GM12801 (cell line): Measurements from ENCODE around the gene ZBTB45.

Experiments
- CTCF ChIP-seq: IDR thresholded peaks from one replicate; pipeline ENCODE4 v1.5.1; 2011; ENCODE audit warnings: control low read depth; ENCODE audit not compliant: insufficient read length; ENCODE audit errors: extremely low read depth

ZBTB45 gene

DNA sequence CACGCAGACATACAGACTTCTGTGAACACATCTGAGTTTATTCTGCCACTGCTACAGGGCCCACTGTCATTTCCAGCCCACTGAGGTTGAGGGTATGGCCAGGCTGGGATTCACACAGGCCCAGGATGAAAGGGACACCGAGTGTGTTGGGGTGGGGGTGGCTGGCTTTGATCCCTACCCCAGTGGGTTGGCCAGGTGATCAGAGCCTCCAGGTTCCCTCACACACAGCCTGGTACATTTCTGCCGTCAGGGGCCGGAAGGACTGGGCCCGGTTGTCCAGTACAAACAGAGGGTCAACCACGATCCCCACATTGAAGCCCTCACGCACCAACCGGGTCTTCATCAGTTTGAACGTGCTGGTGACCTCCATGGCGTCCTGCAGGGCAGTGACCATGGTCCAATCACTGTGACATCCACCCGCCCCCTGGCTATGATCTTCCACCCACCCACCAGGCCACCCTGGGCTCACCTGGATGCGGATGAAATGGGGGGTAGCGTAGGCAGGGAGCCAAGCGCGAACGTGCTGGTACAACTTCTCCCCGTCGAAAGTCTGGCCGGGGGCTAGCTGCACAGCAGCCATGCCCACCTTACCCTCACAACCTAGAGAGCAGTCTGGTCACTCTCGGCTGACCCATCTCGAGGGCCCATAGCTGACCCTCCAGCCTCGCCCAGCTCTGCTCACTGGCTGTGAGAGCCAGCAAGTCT lies 21.1 kb downstream of the ZBTB45 start:
- TF ChIP-seq CTCF: no peak

DNA sequence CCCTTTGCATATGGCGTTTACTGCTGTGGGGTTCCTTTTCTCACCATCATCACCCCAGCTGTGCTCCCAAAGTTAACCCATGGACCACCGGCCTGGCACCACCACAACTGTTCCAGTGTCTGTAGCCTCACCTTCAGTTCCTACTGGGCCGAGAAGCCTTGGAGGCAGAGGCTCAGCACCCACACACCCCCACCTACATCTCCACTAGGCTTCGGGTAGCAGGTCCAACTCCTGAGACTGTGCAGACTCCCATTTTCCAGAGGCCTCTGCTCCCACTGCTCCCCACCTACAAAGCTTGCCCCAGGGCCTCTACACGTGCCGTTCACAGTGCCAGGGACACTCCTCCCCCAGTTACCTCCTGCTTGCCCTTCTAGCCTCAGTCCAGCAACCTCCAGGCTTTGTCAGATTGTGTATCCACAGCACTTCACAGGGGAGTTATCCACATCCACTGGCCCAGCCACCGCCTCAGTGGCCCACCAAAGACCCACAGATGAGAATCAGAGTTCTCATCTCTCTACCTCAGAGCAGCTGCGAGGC lies 21.9 kb downstream of the ZBTB45 start:
- TF ChIP-seq CTCF: no peak

DNA sequence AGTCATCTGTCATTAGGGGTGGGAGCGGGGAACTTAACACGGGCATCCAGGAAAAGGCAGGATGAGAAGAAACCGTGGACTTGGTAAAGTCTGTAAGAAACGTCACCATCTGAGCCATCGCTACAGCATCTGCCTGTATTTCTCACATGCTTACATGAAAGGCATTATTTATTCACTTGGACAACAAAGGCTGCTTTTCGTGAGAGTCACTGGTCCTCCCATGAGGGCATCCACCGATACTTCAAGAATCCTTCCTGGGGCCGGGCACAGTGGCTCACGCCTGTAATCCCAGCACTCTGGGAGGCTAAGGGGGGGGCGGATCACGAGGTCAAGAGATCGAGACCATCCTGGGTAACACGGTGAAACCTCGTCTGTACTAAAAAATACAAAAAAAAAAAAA lies 27.3 kb downstream of the ZBTB45 start:
- TF ChIP-seq CTCF: no peak

GRCh38 chr19:58491393-58491792 lies 28.2 kb downstream of the ZBTB45 start:
- no peak for TF ChIP-seq CTCF

GRCh38 chr19:58483776-58484175 lies 35.8 kb downstream of the ZBTB45 start:
- TF ChIP-seq CTCF: no peak

- TF ChIP-seq CTCF: no peak
Measured at GRCh38 chr19:58482372-58482771, 37.2 kb downstream of the ZBTB45 start.

GRCh38 chr19:58480831-58481230 lies 38.8 kb downstream of the ZBTB45 start:
- no peak for TF ChIP-seq CTCF
